H1 (cell line): ENCODE measurements around the gene TRAF6. TPM values are rescaled to one million over a fixed set of nuclear protein-coding genes. Genes with fewer than 3 reads are reported as not detected.

Source experiments
- CTCF ChIA-PET: fragments of 300-600 bp; sonication (Branson Sonifier 250); formaldehyde crosslinking; loops from one replicate; lab custom pipeline; 2021; ENCODE audit not compliant: partially characterized antibody; lab: Charles Lee
- POLR2A ChIA-PET: fragments of 300-600 bp; sonication (Branson Sonifier 250); formaldehyde crosslinking; loops from one replicate; lab custom pipeline; 2021; ENCODE audit warnings: inconsistent platforms; ENCODE audit not compliant: partially characterized antibody; lab: Charles Lee
- DNase-seq, 2 experiments: peaks; one replicate each; pipeline versions ENCODE4 v3.0.0 to v3.0.0-alpha.2; 2010 to 2022; ENCODE audit warnings: low spot score in 2 of 2, low read depth in 1 of 2, mixed read lengths in 1 of 2
- FAIRE-seq: peaks from 2 replicates; lab custom pipeline; 2011; peaks lifted over from hg19 to GRCh38; lab: Jason Lieb, UNC
- H2AFZ ChIP-seq: 2 replicates; pipeline ENCODE4 v1.8.1; 2012; ENCODE audit warnings: low read length, inconsistent platforms
- H2AK5ac ChIP-seq: 2 replicates; pipeline ENCODE4 v1.6.1; 2013; ENCODE audit warnings: low read depth, low read length
- H2BK120ac ChIP-seq: replicated peaks from 2 replicates; pipeline ENCODE3; 2013; ENCODE audit warnings: low read depth, low read length, inconsistent platforms
- H2BK12ac ChIP-seq: 2 replicates; pipeline ENCODE4 v1.6.1; 2013; ENCODE audit warnings: low read depth, low read length
- H2BK15ac ChIP-seq: 2 replicates; pipeline ENCODE4 v1.6.1; 2013; ENCODE audit warnings: low read length
- H2BK20ac ChIP-seq: 2 replicates; pipeline ENCODE4 v1.6.1; 2013; ENCODE audit warnings: low read length
- H2BK5ac ChIP-seq: 2 replicates; pipeline ENCODE4 v1.6.1; 2013; ENCODE audit warnings: low read depth, low read length
- H3K14ac ChIP-seq: 2 replicates; pipeline ENCODE4 v1.6.1; 2013; ENCODE audit warnings: inconsistent platforms; ENCODE audit not compliant: insufficient read length
- H3K18ac ChIP-seq: 2 replicates; pipeline ENCODE4 v1.6.1; 2013; ENCODE audit warnings: low read length; ENCODE audit errors: extremely low read depth
- H3K23ac ChIP-seq: 2 replicates; pipeline ENCODE4 v1.6.1; 2013; ENCODE audit warnings: inconsistent platforms; ENCODE audit not compliant: insufficient read length
- H3K23me2 ChIP-seq: 2 replicates; pipeline ENCODE4 v1.6.1; 2013; ENCODE audit warnings: low read depth, low read length
- H3K27ac ChIP-seq: 2 replicates; pipeline ENCODE4 v1.6.1; 2011; ENCODE audit warnings: low read depth, low read length, inconsistent platforms
- H3K27me3 ChIP-seq, 4 experiments: replicated peaks in 1 of 4; 1 replicate in 1 of 4; 2 replicates in 3 of 4; pipeline versions ENCODE4 v1.6.1 to v1.8.1; 2011 to 2013; ENCODE audit warnings: low read length in 3 of 4, mild to moderate bottlenecking in 3 of 4, inconsistent platforms in 2 of 4, mixed read lengths in 2 of 4, moderate library complexity in 1 of 4; ENCODE audit not compliant: control insufficient read depth in 3 of 4, insufficient read depth in 3 of 4; ENCODE audit errors: extremely low read depth in 1 of 4
- H3K36me3 ChIP-seq, 4 experiments: 2 replicates each; pipeline versions ENCODE4 v1.6.1 to v1.8.1; 2011 to 2013; ENCODE audit warnings: mild to moderate bottlenecking in 4 of 4, low read length in 3 of 4, moderate library complexity in 2 of 4, control low read depth in 1 of 4, inconsistent platforms in 1 of 4; ENCODE audit not compliant: insufficient read depth in 4 of 4, control insufficient read depth in 2 of 4
- H3K4ac ChIP-seq: replicated peaks from 2 replicates; pipeline ENCODE3; 2013; ENCODE audit warnings: low read length, low read depth, mixed read lengths, inconsistent platforms; ENCODE audit not compliant: insufficient read length
- H3K4me1 ChIP-seq, 4 experiments: replicated peaks in 1 of 4; 1 replicate in 1 of 4; 2 replicates in 3 of 4; pipeline versions ENCODE4 v1.6.1 to v1.8.1; 2011 to 2013; ENCODE audit warnings: low read length in 3 of 4, inconsistent platforms in 2 of 4, mixed read lengths in 1 of 4; ENCODE audit not compliant: insufficient read depth in 4 of 4, control insufficient read depth in 3 of 4
- H3K4me2 ChIP-seq, 2 experiments: 2 replicates each; pipeline versions ENCODE4 v1.6.1 to v1.8.1; 2011 to 2013; ENCODE audit warnings: low read depth in 2 of 2, low read length in 2 of 2, control low read depth in 1 of 2, inconsistent platforms in 1 of 2, mild to moderate bottlenecking in 1 of 2; ENCODE audit not compliant: insufficient read depth in 1 of 2
- H3K4me3 ChIP-seq, 4 experiments: fragments of 200-600, 300-600 bp in 1 of 4; sonication (generic), shearing (Covaris generic), sonication (Bioruptor Twin) in 1 of 4; 2 replicates each; pipeline versions ENCODE4 v1.5.1 to v1.8.1; 2011 to 2016; ENCODE audit warnings: low read length in 4 of 4, low read depth in 3 of 4, control low read depth in 2 of 4, inconsistent platforms in 2 of 4, mild to moderate bottlenecking in 2 of 4, mixed read lengths in 1 of 4, moderate library complexity in 1 of 4; ENCODE audit not compliant: insufficient read depth in 2 of 4; ENCODE audit errors: extremely low read depth in 1 of 4
- H3K56ac ChIP-seq: replicated peaks from 2 replicates; pipeline ENCODE3; 2013; ENCODE audit warnings: low read depth, mild to moderate bottlenecking, mixed read lengths, low read length, inconsistent platforms; ENCODE audit not compliant: insufficient read length
- H3K79me1 ChIP-seq: 2 replicates; pipeline ENCODE4 v1.6.1; 2013; ENCODE audit warnings: low read depth, low read length, control low read depth
- H3K79me2 ChIP-seq, 2 experiments: 2 replicates each; pipeline versions ENCODE4 v1.6.1 to v1.8.1; 2012 to 2013; ENCODE audit warnings: low read length in 2 of 2, mild to moderate bottlenecking in 2 of 2, inconsistent platforms in 1 of 2; ENCODE audit not compliant: insufficient read depth in 2 of 2, control insufficient read depth in 1 of 2
- H3K9ac ChIP-seq, 4 experiments: replicated peaks in 1 of 4; 1 replicate in 1 of 4; 2 replicates in 3 of 4; pipeline versions ENCODE4 v1.6.1 to v1.8.1; 2011 to 2013; ENCODE audit warnings: low read depth in 3 of 4, low read length in 3 of 4, control low read depth in 2 of 4, mild to moderate bottlenecking in 2 of 4, moderate library complexity in 2 of 4, inconsistent platforms in 1 of 4; ENCODE audit errors: extremely low read depth in 1 of 4
- H3K9me3 ChIP-seq, 2 experiments: 2 replicates each; pipeline versions ENCODE4 v1.6.1 to v1.8.1; 2012 to 2013; ENCODE audit warnings: mild to moderate bottlenecking in 2 of 2, moderate library complexity in 2 of 2, control low read depth in 1 of 2, inconsistent platforms in 1 of 2, low read depth in 1 of 2, low read length in 1 of 2, mixed read lengths in 1 of 2; ENCODE audit not compliant: insufficient read depth in 2 of 2
- H4K20me1 ChIP-seq, 2 experiments: replicated peaks in 1 of 2; 2 replicates each; pipeline versions ENCODE3 to v1.8.1; 2011 to 2013; ENCODE audit warnings: inconsistent platforms in 2 of 2, low read length in 2 of 2, mild to moderate bottlenecking in 1 of 2; ENCODE audit not compliant: insufficient read depth in 2 of 2, control insufficient read depth in 1 of 2
- H4K5ac ChIP-seq: 2 replicates; pipeline ENCODE4 v1.6.1; 2013; ENCODE audit warnings: low read length, low read depth, mixed read lengths, inconsistent platforms; ENCODE audit not compliant: insufficient read length
- H4K8ac ChIP-seq: 2 replicates; pipeline ENCODE4 v1.8.0; 2013; ENCODE audit warnings: mild to moderate bottlenecking, moderate library complexity, low read length, inconsistent platforms; ENCODE audit not compliant: insufficient read depth; ENCODE audit errors: extremely low read depth
- H4K91ac ChIP-seq: replicated peaks from 2 replicates; pipeline ENCODE3; 2013; ENCODE audit warnings: low read length, mixed read lengths, inconsistent platforms; ENCODE audit not compliant: insufficient read length
- BRCA1 ChIP-seq: IDR thresholded peaks from 2 replicates; pipeline ENCODE4 v1.6.1; 2012; ENCODE audit warnings: low read depth, low read length, improper control_type of control experiment
- CBX5 ChIP-seq: fragments of 300-800, 300-1000 bp; sonication (generic); IDR thresholded peaks from 2 replicates; pipeline ENCODE4 v1.7.1; 2016; ENCODE audit warnings: antibody characterized with exemption, low read length, low read depth
- GABPA ChIP-seq: IDR thresholded peaks from 2 replicates; pipeline ENCODE4 v1.6.1; 2011; ENCODE audit warnings: mild to moderate bottlenecking, low read length, moderate library complexity, borderline replicate concordance; ENCODE audit not compliant: insufficient read depth
- JUN ChIP-seq: IDR thresholded peaks from 2 replicates; pipeline ENCODE4 v1.6.1; 2011; ENCODE audit warnings: low read depth, mild to moderate bottlenecking, improper control_type of control experiment, low read length
- KDM1A ChIP-seq: fragments of 200-600, 300-600 bp; sonication (generic); IDR thresholded peaks from 2 replicates; pipeline ENCODE4 v1.7.1; 2016; ENCODE audit warnings: mild to moderate bottlenecking, low read length, borderline replicate concordance
- KDM5A ChIP-seq: fragments of 200-600 bp; IDR thresholded peaks from 2 replicates; pipeline ENCODE4 v1.7.1; 2012; ENCODE audit warnings: mild to moderate bottlenecking, low read length, inconsistent platforms, mixed read lengths
- MAFK ChIP-seq: IDR thresholded peaks from 2 replicates; pipeline ENCODE4 v1.6.1; 2012; ENCODE audit warnings: low read depth, mild to moderate bottlenecking, improper control_type of control experiment, low read length
- PHF8 ChIP-seq: fragments of 200-600 bp; sonication (generic); conservative IDR thresholded peaks from 2 replicates; pipeline ENCODE4 v1.7.1; 2012; ENCODE audit warnings: low read depth, mild to moderate bottlenecking, inconsistent platforms, low read length, moderate library complexity
- POLR2A ChIP-seq, 2 experiments: IDR thresholded peaks; 1 replicate in 1 of 2; 2 replicates in 1 of 2; pipeline ENCODE4 v1.6.1; 2011; ENCODE audit warnings: low read depth in 2 of 2, low read length in 2 of 2, mild to moderate bottlenecking in 2 of 2; ENCODE audit errors: control extremely low read depth in 1 of 2
- WGBS, 2 experiments: shearing (Covaris generic) in 1 of 2; methylation state at CpG; one replicate each; pipeline versions ENCODE4 v1.1.6 to v1.1.7; 2013 to 2015; ENCODE audit warnings: low lambda C conversion rate in 2 of 2, mixed read lengths in 2 of 2, inconsistent platforms in 1 of 2, low coverage in 1 of 2, missing lambda C conversion rate in 1 of 2; ENCODE audit not compliant: insufficient replicate concordance in 2 of 2, insufficient coverage in 1 of 2, insufficient read length in 1 of 2; ENCODE audit errors: extremely low coverage in 1 of 2, missing lambda C conversion rate in 1 of 2; 5-methylcytosine and 5-hydroxymethylcytosine counted together
- polyA plus RNA-seq, 7 experiments: library from polyadenylated mRNA; depleted of rRNA in 3 of 7; stranded (reverse) in 5 of 7; unstranded in 2 of 7; fragments of >200 nt in 5 of 7; fragments of 200-250 nt in 2 of 7; gene quantifications; 1 replicate in 5 of 7; 2 replicates in 1 of 7; 4 replicates in 1 of 7; pipeline versions ENCODE4 v1.2.1 to v1.2.3, GENCODE V29; 2011 to 2013; ENCODE audit warnings: missing spikeins in 2 of 7, mixed read lengths in 2 of 7
- total RNA-seq: library from RNA; stranded (reverse); fragmentation: NEBNext Ultra II Directional; extraction: Animal tissue kit (Norgen Biotek cat#: 25700); gene quantifications from 2 replicates; pipeline ENCODE4 v1.2.1, GENCODE V29; 2021
- TF ChIP-seq, protein P1 (sequence below): IDR thresholded peaks from 2 replicates; pipeline ENCODE4 v1.6.1; 2012; ENCODE audit warnings: inconsistent platforms

Gene TRAF6
- total and polyA plus RNA-seq, 2 of the 8 experiments (the other 6 are each of a cell fraction or from before 2014, with no cell fraction given): 4.6 to 8.8 TPM

DNA sequence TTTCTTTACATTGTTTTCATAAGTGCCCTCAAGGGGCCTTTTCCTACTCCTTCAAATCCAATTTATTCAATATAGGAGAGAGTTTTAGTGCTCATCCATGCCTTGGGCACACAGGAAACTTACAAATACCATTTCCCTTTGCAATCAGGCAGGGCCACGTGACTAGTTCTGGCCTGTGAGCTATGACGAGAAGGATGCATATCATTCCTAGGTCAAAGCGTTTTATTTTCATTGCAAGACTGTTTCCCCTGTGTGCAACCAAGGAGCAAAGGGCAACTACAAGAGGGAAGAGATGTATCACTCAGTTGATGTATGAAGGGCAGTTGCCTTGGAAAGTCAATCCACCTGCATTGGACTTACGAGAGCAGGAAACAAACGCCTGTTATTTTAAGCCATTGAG lies 1.9 kb upstream of the TRAF6 start:
- Histone ChIP-seq H2BK15ac (no peak overlapping the region), H3K4me3 (no peak overlapping the region), H3K79me2 (0 out of 4 replicates have a peak, but pooled peaks cover 0 to 6% of the 10 kb centered on the region in 2 experiments), H2BK20ac (no peak overlapping the region), H3K23ac (no peak overlapping the region), H2BK5ac (no peak overlapping the region), H4K8ac (no peak overlapping the region), H3K4me2 (no peak overlapping the region), H3K36me3 (no peaks in the 10 kb centered on the region), H3K79me1 (no peaks in the 10 kb centered on the region; the same call in 1 of the 2 replicates), H3K4me1 (no peaks in the 10 kb centered on the region; a peak in 2 of 7 replicates), H2BK12ac (no peak overlapping the region), H3K9me3 (no peaks in the 10 kb centered on the region), H4K20me1 (peaks cover 0 to 5% of the 10 kb centered on the region in 2 experiments), H3K56ac (no peak overlapping the region), H3K27me3 (no peaks in the 10 kb centered on the region; a peak in 2 of 7 replicates), H3K18ac (no peak overlapping the region), H2BK120ac (no peak overlapping the region), H3K14ac (no peak overlapping the region), H3K27ac (no peak overlapping the region), H3K9ac (no peak overlapping the region), H4K91ac (no peak overlapping the region), H3K4ac (no peak overlapping the region), H2AK5ac (no peak overlapping the region), H3K23me2 (peaks cover 2% of the 10 kb centered on the region; the same call in 1 of the 2 replicates), H2AFZ (no peak overlapping the region), H4K5ac (no peak overlapping the region)
- FAIRE-seq: no peak
- TF ChIP-seq KDM1A (no peak), GABPA (no peak), CBX5 (no peak), KDM5A (no peak), BRCA1 (no peak), POLR2A (IDR thresholded peaks at IDR 0.05; ENCODE audit: control extremely low read depth in 1 of 2, low read depth in 2 of 2, low read length in 2 of 2) (no peak), PHF8 (no peak), MAFK (no peak), JUN (no peak)
- TF ChIP-seq, protein P1, sequence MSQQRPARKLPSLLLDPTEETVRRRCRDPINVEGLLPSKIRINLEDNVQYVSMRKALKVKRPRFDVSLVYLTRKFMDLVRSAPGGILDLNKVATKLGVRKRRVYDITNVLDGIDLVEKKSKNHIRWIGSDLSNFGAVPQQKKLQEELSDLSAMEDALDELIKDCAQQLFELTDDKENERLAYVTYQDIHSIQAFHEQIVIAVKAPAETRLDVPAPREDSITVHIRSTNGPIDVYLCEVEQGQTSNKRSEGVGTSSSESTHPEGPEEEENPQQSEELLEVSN: no peak
- 84% methylated on average over 5 of the region's 5 CpGs; no CpG with 5 or more reads in 1 of the 2 experiments for WGBS, 2 experiments
- POLR2A ChIA-PET: no interaction called here
- CTCF ChIA-PET: interaction anchor here (0.6 kb wide), 1 partner anchor 475 kb away, joined by 4 read pairs; no protein-coding TSS in a partner anchor
- DNase-seq: no peak
